ENCODE data around the gene GPR152.

The GPR152 gene

GRCh38 chr11:67440229-67441097 is 12.1 kb downstream of the GPR152 start:
- DNase-seq (ENCODE audit: low spot score): no peak

- DNase-seq (ENCODE audit: low spot score): no peak
Measured at GRCh38 chr11:67439321-67440228, 13.0 kb downstream of the GPR152 start.

GRCh38 chr11:67438158-67438902 is 14.2 kb downstream of the GPR152 start:
- no peak for DNase-seq (ENCODE audit: low spot score)

- DNase-seq (ENCODE audit: low spot score): no peak
Measured at GRCh38 chr11:67437809-67438157, 14.7 kb downstream of the GPR152 start.

GRCh38 chr11:67437082-67437808 is 15.3 kb downstream of the GPR152 start, which contains the start of gene PTPRCAP:
PTPRCAP (minus strand) TSS chr11:67437682; CDS start chr11:67437619, 63 bp downstream.
- DNase-seq (ENCODE audit: low spot score): no peak

- DNase-seq (ENCODE audit: low spot score): peak; percentile 72
Measured at GRCh38 chr11:67436459-67437081, 16.0 kb downstream of the GPR152 start.

- no peak for DNase-seq (ENCODE audit: low spot score)
Measured at GRCh38 chr11:67435727-67436458, 16.6 kb downstream of the GPR152 start.

- DNase-seq (ENCODE audit: low spot score): no peak
Measured at GRCh38 chr11:67435031-67435726, 17.4 kb downstream of the GPR152 start.

GRCh38 chr11:67434395-67434881 is 18.1 kb downstream of the GPR152 start:
- DNase-seq (ENCODE audit: low spot score): no peak

- DNase-seq (ENCODE audit: low spot score): no peak
Measured at GRCh38 chr11:67433536-67434394, 18.8 kb downstream of the GPR152 start.

GRCh38 chr11:67432655-67433349 is 19.7 kb downstream of the GPR152 start:
- no peak for DNase-seq (ENCODE audit: low spot score)

- no peak for DNase-seq (ENCODE audit: low spot score)
Measured at GRCh38 chr11:67431346-67432249, 20.9 kb downstream of the GPR152 start.

- no peak for DNase-seq (ENCODE audit: low spot score)
Measured at GRCh38 chr11:67429722-67430121, 22.8 kb downstream of the GPR152 start.

GRCh38 chr11:67429038-67429668 is 23.4 kb downstream of the GPR152 start:
- DNase-seq (ENCODE audit: low spot score): no peak

GRCh38 chr11:67428052-67429001 is 24.2 kb downstream of the GPR152 start, which contains the start of gene RPS6KB2:
RPS6KB2 (plus strand) TSS chr11:67428494; CDS start chr11:67428546, 52 bp downstream.
- peak; percentile 97 for DNase-seq (ENCODE audit: low spot score)
